GM23338 (cell line): ENCODE results near the gene RTCA. TPM values are rescaled to one million over a fixed set of nuclear protein-coding genes. Genes with fewer than 3 reads are reported as not detected.

Experiments
- ATAC-seq: fragments of 200-7000 bp; cut with Tn5 transposase; 3 replicates; pipeline ENCODE4 v1.9.1; 2020
- DNase-seq: peaks from one replicate; pipeline ENCODE4 v3.0.0-alpha.2; 2015; ENCODE audit warnings: low spot score
- H2AFZ ChIP-seq: fragments of 200-600 bp; sonication (generic); 2 replicates; pipeline ENCODE4 v1.8.0; 2016; ENCODE audit warnings: antibody characterized with exemption, mild to moderate bottlenecking, moderate library complexity
- H3F3A ChIP-seq: fragments of 200-600 bp; sonication (generic); replicated peaks from 2 replicates; pipeline ENCODE4 v1.8.0; 2017; ENCODE audit warnings: antibody characterized with exemption, mixed run types, low read depth
- H3K27ac ChIP-seq: fragments of 200-600 bp; sonication (generic); 2 replicates; pipeline ENCODE4 v1.6.1; 2016; ENCODE audit warnings: low read depth
- H3K27me3 ChIP-seq: fragments of 200-600 bp; sonication (generic); 2 replicates; pipeline ENCODE4 v1.8.0; 2016; ENCODE audit warnings: mild to moderate bottlenecking, mixed run types, moderate library complexity; ENCODE audit not compliant: insufficient read depth
- H3K36me3 ChIP-seq: fragments of 200-600 bp; sonication (generic); 2 replicates; pipeline ENCODE4 v1.8.0; 2016; ENCODE audit warnings: mild to moderate bottlenecking; ENCODE audit not compliant: insufficient read depth
- H3K4me1 ChIP-seq: fragments of 200-600 bp; sonication (generic); 2 replicates; pipeline ENCODE4 v1.8.0; 2016; ENCODE audit warnings: mild to moderate bottlenecking, moderate library complexity; ENCODE audit not compliant: insufficient read depth
- H3K4me2 ChIP-seq: fragments of 200-600 bp; sonication (generic); 2 replicates; pipeline ENCODE4 v1.7.1; 2017; ENCODE audit warnings: mixed run types
- H3K4me3 ChIP-seq: fragments of 200-600 bp; sonication (generic); 2 replicates; pipeline ENCODE4 v1.6.1; 2016; ENCODE audit warnings: mixed run types
- H3K79me2 ChIP-seq: fragments of 200-600 bp; sonication (generic); replicated peaks from 2 replicates; pipeline ENCODE4 v1.8.0; 2017; ENCODE audit warnings: mild to moderate bottlenecking; ENCODE audit not compliant: insufficient read depth
- H3K9me2 ChIP-seq: fragments of 200-600 bp; sonication (generic); 2 replicates; pipeline ENCODE4 v1.8.0; 2017; ENCODE audit not compliant: insufficient read depth
- H4K20me1 ChIP-seq: fragments of 200-600 bp; sonication (generic); replicated peaks from 2 replicates; pipeline ENCODE4 v1.8.0; 2017; ENCODE audit warnings: mild to moderate bottlenecking; ENCODE audit not compliant: insufficient read depth
- H3K27ac Mint-ChIP-seq: 2 replicates; pipeline ENCODE4 v1.8.0; 2020; ENCODE audit warnings: inconsistent platforms, mild to moderate bottlenecking, moderate library complexity, mixed read lengths
- H3K27me3 Mint-ChIP-seq: 3 replicates; pipeline ENCODE4 v1.8.0; 2022; ENCODE audit warnings: low read depth, mild to moderate bottlenecking, moderate library complexity, mixed read lengths, inconsistent platforms; ENCODE audit not compliant: insufficient read depth, poor library complexity
- H3K36me3 Mint-ChIP-seq: 3 replicates; pipeline ENCODE4 v1.8.0; 2021; ENCODE audit warnings: low read depth, mild to moderate bottlenecking, inconsistent platforms, moderate library complexity, mixed read lengths
- H3K4me1 Mint-ChIP-seq: 3 replicates; pipeline ENCODE4 v1.8.0; 2020; ENCODE audit warnings: mild to moderate bottlenecking, inconsistent platforms, mixed read lengths
- H3K4me3 Mint-ChIP-seq: 3 replicates; pipeline ENCODE4 v1.8.0; 2021; ENCODE audit warnings: moderate library complexity, mild to moderate bottlenecking, inconsistent platforms, mixed read lengths
- H3K9me3 Mint-ChIP-seq: 3 replicates; pipeline ENCODE4 v1.8.0; 2020; ENCODE audit warnings: moderate library complexity, mild to moderate bottlenecking, inconsistent platforms, mixed read lengths
- CREB1 ChIP-seq: fragments of 250-450 bp; sonication (Bioruptor Pico); IDR thresholded peaks from 2 replicates; pipeline ENCODE4 v1.5.0; 2020; ENCODE audit warnings: low read depth, mild to moderate bottlenecking, moderate library complexity
- CTCF ChIP-seq, 2 experiments: fragments of 200-600 bp in 1 of 2; sonication (generic) in 1 of 2; conservative IDR thresholded peaks; 2 replicates each; pipeline versions ENCODE4 v1.5.1 to v1.6.1; 2016 to 2017; ENCODE audit warnings: antibody characterized with exemption in 2 of 2, low read depth in 2 of 2, mild to moderate bottlenecking in 2 of 2, moderate library complexity in 1 of 2
- ETS1 ChIP-seq: IDR thresholded peaks from 2 replicates; pipeline ENCODE4 v1.6.1; 2016; ENCODE audit warnings: antibody characterized with exemption
- EZH2 ChIP-seq: fragments of 200-600 bp; sonication (generic); IDR thresholded peaks from one replicate; pipeline ENCODE4 v1.8.0; 2017; ENCODE audit warnings: antibody characterized with exemption, mild to moderate bottlenecking, low read depth; ENCODE audit not compliant: unreplicated experiment
- EZH2phosphoT487 ChIP-seq: fragments of 200-600 bp; sonication (generic); IDR thresholded peaks from one replicate; pipeline ENCODE4 v1.8.1; 2018; ENCODE audit warnings: antibody characterized with exemption; ENCODE audit not compliant: unreplicated experiment
- JUNB ChIP-seq: IDR thresholded peaks from one replicate; pipeline ENCODE4 v1.6.1; 2016; ENCODE audit warnings: antibody characterized with exemption; ENCODE audit not compliant: unreplicated experiment
- NANOG ChIP-seq: IDR thresholded peaks from 2 replicates; pipeline ENCODE4 v1.6.1; 2016; ENCODE audit warnings: antibody characterized with exemption, borderline replicate concordance
- POLR2AphosphoS5 ChIP-seq: IDR thresholded peaks from 2 replicates; pipeline ENCODE4 v1.6.1; 2016; ENCODE audit warnings: antibody characterized with exemption, low read depth
- STAT1 ChIP-seq: IDR thresholded peaks from one replicate; pipeline ENCODE4 v1.6.1; 2016; ENCODE audit warnings: antibody characterized with exemption; ENCODE audit not compliant: unreplicated experiment
- ZNF114 ChIP-seq: fragments of 250-450 bp; sonication (Bioruptor Pico); IDR thresholded peaks from 2 replicates; pipeline ENCODE4 v1.5.0; 2020; ENCODE audit warnings: mild to moderate bottlenecking, moderate library complexity
- ZNF331 ChIP-seq: fragments of 250-450 bp; sonication (Bioruptor Pico); IDR thresholded peaks from 2 replicates; pipeline ENCODE4 v1.5.0; 2020; ENCODE audit warnings: low read depth, mild to moderate bottlenecking, moderate library complexity
- ZNF462 ChIP-seq: fragments of 250-450 bp; sonication (Bioruptor Pico); IDR thresholded peaks from 2 replicates; pipeline ENCODE4 v1.5.0; 2020; ENCODE audit warnings: mild to moderate bottlenecking, moderate library complexity
- polyA plus RNA-seq: library from polyadenylated mRNA; unstranded; fragments of >200 nt; fragmentation: Nextera tagmentation; extraction: Ambion mirVana; gene quantifications from 2 replicates; pipeline ENCODE4 v1.2.1, GENCODE V29; 2016
- total RNA-seq: library from RNA; depleted of rRNA; stranded (reverse); fragments of >200 nt; shearing (Covaris generic); gene quantifications from 2 replicates; pipeline ENCODE4 v1.2.3, GENCODE V29; 2014

Gene RTCA
- total and polyA plus RNA-seq, 2 experiments from 2014 or later: 36.6 TPM

- TF ChIP-seq ETS1 (no peak), POLR2AphosphoS5 (no peak), JUNB (no peak), STAT1 (no peak)
These were observed 46.1 kb upstream of the RTCA start (continued) for GRCh38 chr1:100219883-100220282.

- peaks cover 10% of the 10 kb centered on the region; the same call in 2 of the 3 replicates for H3K36me3 Mint-ChIP-seq
- Histone ChIP-seq H3K27me3 (no peaks in the 10 kb centered on the region), H3K4me3 (no peak overlapping the region), H4K20me1 (0 out of 2 replicates have a peak, but pooled peaks cover 5% of the 10 kb centered on the region), H3K36me3 (peaks cover 7% of the 10 kb centered on the region; the same call in 1 of the 2 replicates), H2AFZ (no peak overlapping the region), H3K79me2 (no peaks in the 10 kb centered on the region; the same call in 1 of the 2 replicates), H3K4me2 (no peak overlapping the region), H3K9me2 (no peaks in the 10 kb centered on the region), H3F3A (no peaks in the 10 kb centered on the region), H3K27ac (no peak overlapping the region), H3K4me1 (no peaks in the 10 kb centered on the region)
- DNase-seq (no peak), ATAC-seq (no peak)
- no peak overlapping the region for H3K27ac Mint-ChIP-seq
- no peaks in the 10 kb centered on the region for H3K4me1 Mint-ChIP-seq
- H3K4me3 Mint-ChIP-seq: no peak overlapping the region
- H3K9me3 Mint-ChIP-seq: no peaks in the 10 kb centered on the region
- no peaks in the 10 kb centered on the region for H3K27me3 Mint-ChIP-seq
- no peak for TF ChIP-seq POLR2AphosphoS5
- no peak for TF ChIP-seq STAT1
- TF ChIP-seq ZNF331 (CRISPR knock-in tag): no peak
- no peak for TF ChIP-seq EZH2
- no peak for TF ChIP-seq EZH2phosphoT487
- no peak for TF ChIP-seq ZNF114 (CRISPR knock-in tag)
- TF ChIP-seq ETS1: no peak
- TF ChIP-seq CREB1 (CRISPR knock-in tag): no peak
- no peak for TF ChIP-seq ZNF462 (CRISPR knock-in tag)
- no peak for TF ChIP-seq NANOG
- no peak for TF ChIP-seq CTCF (conservative IDR thresholded peaks at IDR 0.05; ENCODE audit: low read depth in 2 of 2)
These were observed 43.6 kb upstream of the RTCA start for GRCh38 chr1:100222428-100222827.
